Activated CD8-positive, alpha-beta T cell treated with anti-CD3 and anti-CD28 coated beads, Interleukin-2, amount 10 ng/mL, durations not matched to agents 7 days and 5 days (primary cell): ENCODE data around the gene LPIN3. TPM values are rescaled to one million over a fixed set of nuclear protein-coding genes. Genes with fewer than 3 reads are reported as not detected.

Source experiments
- ATAC-seq: fragments of 150-1000 bp; cut with Tn5 transposase; one replicate; pipeline ENCODE4 v1.10.0; 2021; ENCODE audit warnings: moderate library complexity
- CTCF ChIA-PET: fragments of 350-600 bp; sonication (Branson Sonifier 250); formaldehyde crosslinking; loops from one replicate; lab custom pipeline; 2021; ENCODE audit warnings: antibody characterized with exemption; lab: Charles Lee
- POLR2A ChIA-PET: fragments of 350-600 bp; sonication (Branson Sonifier 250); formaldehyde crosslinking; loops from one replicate; lab custom pipeline; 2021; ENCODE audit warnings: antibody characterized with exemption; lab: Charles Lee
- DNase-seq: peaks from one replicate; pipeline ENCODE4 v3.0.0-alpha.2; 2020
- H3K27ac Mint-ChIP-seq: one replicate; pipeline ENCODE4 v1.8.0; 2021; ENCODE audit warnings: mild to moderate bottlenecking, mixed read lengths
- H3K27me3 Mint-ChIP-seq: one replicate; pipeline ENCODE4 v1.8.0; 2021; ENCODE audit warnings: low read depth, mixed read lengths
- H3K36me3 Mint-ChIP-seq: one replicate; pipeline ENCODE4 v1.8.0; 2021; ENCODE audit warnings: low read depth, mixed read lengths
- H3K4me1 Mint-ChIP-seq: one replicate; pipeline ENCODE4 v1.8.0; 2021; ENCODE audit warnings: low read depth, mixed read lengths
- H3K4me3 Mint-ChIP-seq: one replicate; pipeline ENCODE4 v1.8.0; 2021; ENCODE audit warnings: mild to moderate bottlenecking, mixed read lengths
- H3K9me3 Mint-ChIP-seq: one replicate; pipeline ENCODE4 v1.8.0; 2022; ENCODE audit warnings: mixed read lengths; ENCODE audit not compliant: insufficient read depth
- total RNA-seq, 2 experiments: library from RNA; stranded (reverse); gene quantifications; one replicate each; pipeline ENCODE4 v1.2.3, GENCODE V29; 2021

The LPIN3 gene
- total RNA-seq, 2 experiments from 2014 or later: 0.74 to 0.91 TPM

GRCh38 chr20:41329435-41330342 is 10.9 kb upstream of the LPIN3 start:
- H3K4me1 Mint-ChIP-seq: peaks cover 18% of the 10 kb centered on the region
- peaks cover 4% of the 10 kb centered on the region for H3K27me3 Mint-ChIP-seq
- ATAC-seq (peak; percentile 100), DNase-seq (peak; percentile 78)
- peak overlapping the region; percentile 73 for H3K27ac Mint-ChIP-seq
- no peak overlapping the region for H3K4me3 Mint-ChIP-seq
- ChIA-PET POLR2A (interaction anchor here (1.0 kb wide), 1 partner anchor 172 kb away, joined by 3 read pairs; no protein-coding TSS in a partner anchor), CTCF (interaction anchor here (0.8 to 2.4 kb wide), 7 partner anchors 10 to 235 kb away, joined by 3 to 11 read pairs (median 8); no protein-coding TSS in a partner anchor)
- no peaks in the 10 kb centered on the region for H3K36me3 Mint-ChIP-seq
- no peaks in the 10 kb centered on the region for H3K9me3 Mint-ChIP-seq

DNA sequence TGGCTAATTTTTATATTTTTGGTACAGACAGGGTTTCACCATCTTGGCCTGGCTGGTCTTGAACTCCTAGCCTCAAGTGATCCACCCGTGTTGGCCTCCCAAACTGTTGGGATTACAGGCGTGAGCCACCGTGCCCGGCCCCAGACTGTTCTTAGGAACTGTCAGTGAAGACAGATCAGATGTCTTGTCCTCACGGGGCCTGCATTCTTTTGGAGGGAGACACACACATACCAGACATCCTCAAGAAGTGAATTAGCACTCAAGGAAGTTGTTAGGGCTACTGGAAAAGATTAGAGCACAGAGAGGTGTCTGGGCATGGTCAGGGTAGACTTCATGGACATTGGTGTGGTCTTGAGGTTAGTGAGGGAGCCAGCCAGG is 10.3 kb upstream of the LPIN3 start:
- POLR2A ChIA-PET: no interaction called here

DNA sequence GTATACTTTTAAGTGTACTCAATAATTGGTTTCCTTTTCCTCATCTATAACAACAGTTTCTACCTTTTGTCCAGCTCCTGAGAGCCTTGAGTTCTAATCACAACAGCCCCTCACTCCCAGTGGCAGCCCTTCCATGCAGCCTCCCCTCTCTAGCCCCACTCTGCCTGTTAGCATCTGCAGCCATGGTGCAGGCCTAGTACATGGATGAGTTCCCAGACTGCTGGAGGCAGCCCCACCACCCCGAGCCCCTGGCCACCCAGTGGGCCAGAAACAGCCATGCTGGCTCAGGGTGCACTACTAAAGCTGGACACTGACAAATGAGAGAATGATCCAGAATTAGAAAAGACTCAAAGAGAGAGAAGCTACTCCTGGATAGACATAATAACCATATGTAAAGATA is 9.7 kb upstream of the LPIN3 start:
- CTCF ChIA-PET: interaction anchor here (1.1 to 2.4 kb wide), 3 partner anchors 10 to 196 kb away, joined by 3 to 11 read pairs (median 11); partner anchors contain the start of gene LPIN3

More for the DNA sequence above, 10.3 kb upstream of the LPIN3 start:
- H3K27ac Mint-ChIP-seq: no peak overlapping the region
- ATAC-seq (no peak), DNase-seq (no peak)
- no peaks in the 10 kb centered on the region for H3K36me3 Mint-ChIP-seq
- H3K4me1 Mint-ChIP-seq: peaks cover 18% of the 10 kb centered on the region
- no peaks in the 10 kb centered on the region for H3K9me3 Mint-ChIP-seq
- CTCF ChIA-PET: interaction anchor here (1.1 to 2.4 kb wide), 5 partner anchors 9 to 196 kb away, joined by 3 to 11 read pairs (median 11); no protein-coding TSS in a partner anchor
- H3K27me3 Mint-ChIP-seq: peaks cover 4% of the 10 kb centered on the region
- H3K4me3 Mint-ChIP-seq: no peak overlapping the region

GRCh38 chr20:41331731-41332130 is 8.9 kb upstream of the LPIN3 start:
- H3K27ac Mint-ChIP-seq: no peak overlapping the region
- ChIA-PET CTCF (interaction anchor here (0.8 to 1.1 kb wide), 3 partner anchors 9 to 196 kb away, joined by 3 to 7 read pairs (median 3); partner anchors contain the start of gene LPIN3), POLR2A (no interaction called here)
- ATAC-seq (no peak), DNase-seq (no peak)
- peaks cover 4% of the 10 kb centered on the region for H3K27me3 Mint-ChIP-seq
- peaks cover 18% of the 10 kb centered on the region for H3K4me1 Mint-ChIP-seq
- H3K4me3 Mint-ChIP-seq: no peak overlapping the region
- H3K9me3 Mint-ChIP-seq: no peaks in the 10 kb centered on the region
- H3K36me3 Mint-ChIP-seq: no peaks in the 10 kb centered on the region

More for the DNA sequence above, 9.7 kb upstream of the LPIN3 start:
- no peaks in the 10 kb centered on the region for H3K36me3 Mint-ChIP-seq
- H3K9me3 Mint-ChIP-seq: no peaks in the 10 kb centered on the region
- H3K4me3 Mint-ChIP-seq: no peak overlapping the region
- peaks cover 4% of the 10 kb centered on the region for H3K27me3 Mint-ChIP-seq
- H3K27ac Mint-ChIP-seq: no peak overlapping the region
- no peak for ATAC-seq
- POLR2A ChIA-PET: no interaction called here
- no peak for DNase-seq
- H3K4me1 Mint-ChIP-seq: peaks cover 18% of the 10 kb centered on the region

DNA sequence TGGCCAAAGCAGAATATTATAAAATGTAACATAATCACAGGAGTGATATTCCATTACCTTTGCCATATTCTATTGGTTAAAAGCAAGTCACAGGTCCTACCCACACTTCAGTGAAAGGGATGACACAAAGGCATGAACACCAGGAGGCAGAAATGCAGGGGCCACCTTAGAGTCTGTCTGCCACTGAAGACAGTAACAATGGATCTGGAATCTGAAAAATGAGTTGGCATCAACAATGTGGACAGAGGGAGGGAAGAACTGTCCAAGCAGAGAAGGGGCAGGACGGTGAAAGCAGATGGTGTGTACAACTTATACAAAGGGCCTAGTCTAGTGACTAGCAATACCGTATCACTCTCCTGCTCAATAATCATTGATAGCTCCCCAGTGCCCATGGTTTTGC is 6.6 kb upstream of the LPIN3 start:
- ChIA-PET POLR2A (no interaction called here), CTCF (interaction anchor here (1.5 to 2.4 kb wide), 2 partner anchors 161 to 199 kb away, joined by 4 to 6 read pairs; no protein-coding TSS in a partner anchor)
- Mint-ChIP-seq H3K9me3 (no peaks in the 10 kb centered on the region), H3K4me1 (peaks cover 13% of the 10 kb centered on the region), H3K27me3 (peaks cover 9% of the 10 kb centered on the region), H3K36me3 (no peaks in the 10 kb centered on the region), H3K27ac (no peak overlapping the region), H3K4me3 (no peak overlapping the region)
- ATAC-seq: no peak
- no peak for DNase-seq

DNA sequence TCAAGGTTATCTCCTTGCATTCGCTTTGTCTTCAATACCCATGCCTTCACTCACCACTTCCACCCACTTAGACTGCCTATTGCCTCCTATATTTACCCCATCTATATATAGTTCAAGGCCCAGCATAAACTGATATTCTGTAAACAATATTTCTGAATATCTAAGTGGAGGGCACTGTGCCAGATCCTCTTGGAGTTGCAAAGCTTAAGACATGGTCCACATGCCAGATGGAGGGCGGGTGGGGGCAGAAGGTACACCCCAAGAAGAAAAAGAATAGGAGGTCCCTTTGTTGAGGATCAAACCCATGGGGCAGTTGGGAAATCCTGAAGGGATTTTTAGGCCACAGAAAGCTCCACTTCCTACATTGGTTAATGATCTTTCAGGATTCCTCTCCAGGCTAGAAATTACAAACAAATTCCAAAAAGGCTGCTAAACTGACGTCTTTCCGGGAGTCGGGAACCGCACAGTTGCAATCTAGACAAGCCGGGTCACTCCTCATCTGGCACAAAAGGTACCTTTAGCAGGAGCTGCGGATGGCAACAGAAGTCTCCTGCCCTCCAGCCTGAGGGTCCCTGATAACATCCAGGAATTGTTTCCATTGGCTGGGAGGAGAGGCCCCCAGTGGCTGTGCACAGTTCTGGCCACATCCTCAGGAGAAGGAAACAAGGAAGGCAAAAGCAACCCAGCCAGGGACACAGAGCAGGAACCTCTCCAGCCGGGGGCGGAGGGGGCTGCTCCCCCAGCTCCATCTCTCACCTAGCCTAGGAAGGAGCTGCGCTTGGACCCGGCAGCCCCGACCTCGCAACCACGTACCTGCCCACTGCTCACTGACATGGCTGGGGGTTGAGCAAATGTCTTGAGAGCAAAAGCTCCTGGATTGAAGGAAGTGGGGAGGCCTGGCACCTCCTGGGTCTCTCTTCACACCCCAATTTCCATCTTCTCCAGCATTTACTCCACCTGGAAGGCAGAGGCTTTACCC is 5.9 kb upstream of the LPIN3 start:
- H3K27ac Mint-ChIP-seq: no peak overlapping the region
- no peak for DNase-seq
- peaks cover 9% of the 10 kb centered on the region for H3K4me1 Mint-ChIP-seq
- no peaks in the 10 kb centered on the region for H3K36me3 Mint-ChIP-seq
- peaks cover 13% of the 10 kb centered on the region for H3K27me3 Mint-ChIP-seq
- POLR2A ChIA-PET: no interaction called here
- no peak overlapping the region for H3K4me3 Mint-ChIP-seq
- CTCF ChIA-PET: interaction anchor here (1.5 to 2.4 kb wide), 2 partner anchors 162 to 200 kb away, joined by 4 to 6 read pairs; no protein-coding TSS in a partner anchor
- no peak for ATAC-seq
- no peaks in the 10 kb centered on the region for H3K9me3 Mint-ChIP-seq

GRCh38 chr20:41335591-41335990 is 5.0 kb upstream of the LPIN3 start:
- H3K27me3 Mint-ChIP-seq: peaks cover 13% of the 10 kb centered on the region
- H3K4me1 Mint-ChIP-seq: peaks cover 11% of the 10 kb centered on the region
- ChIA-PET CTCF (interaction anchor here (1.5 to 2.4 kb wide), 2 partner anchors 162 to 200 kb away, joined by 4 to 6 read pairs; no protein-coding TSS in a partner anchor), POLR2A (no interaction called here)
- no peak overlapping the region for H3K27ac Mint-ChIP-seq
- no peaks in the 10 kb centered on the region for H3K9me3 Mint-ChIP-seq
- H3K36me3 Mint-ChIP-seq: no peaks in the 10 kb centered on the region
- H3K4me3 Mint-ChIP-seq: no peak overlapping the region
- ATAC-seq: no peak
- no peak for DNase-seq

- ATAC-seq: no peak
- DNase-seq: no peak
- Mint-ChIP-seq H3K27ac (no peak overlapping the region), H3K36me3 (no peaks in the 10 kb centered on the region), H3K9me3 (no peaks in the 10 kb centered on the region), H3K4me1 (peaks cover 13% of the 10 kb centered on the region), H3K4me3 (no peak overlapping the region), H3K27me3 (peaks cover 13% of the 10 kb centered on the region)
- ChIA-PET POLR2A (no interaction called here), CTCF (interaction anchor here (0.9 to 4.2 kb wide), 6 partner anchors 14 to 241 kb away, joined by 3 to 35 read pairs (median 9); no protein-coding TSS in a partner anchor)
Measured at GRCh38 chr20:41336711-41337492, 3.7 kb upstream of the LPIN3 start.

DNA sequence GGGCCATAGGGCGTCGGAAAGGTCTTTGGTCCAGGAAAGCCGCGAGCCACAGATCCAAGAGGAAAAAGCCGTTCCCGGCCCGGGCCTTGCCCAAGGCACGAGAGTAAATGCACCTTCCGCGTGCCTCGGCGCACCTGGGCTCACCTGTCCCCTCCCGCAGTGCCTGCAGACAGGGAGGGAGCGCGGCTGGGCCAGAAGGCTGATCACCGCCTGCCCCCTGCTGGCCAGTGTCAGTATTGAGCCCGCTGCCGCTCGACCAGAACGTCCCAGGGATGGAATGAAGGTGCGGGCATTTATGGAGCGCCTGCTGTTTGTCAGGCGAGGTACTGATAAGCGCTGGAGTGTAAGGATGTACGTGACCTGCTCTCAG is 679 bp upstream of the LPIN3 start:
- Mint-ChIP-seq H3K4me3 (peak overlapping the region; percentile 66), H3K4me1 (peaks cover 13% of the 10 kb centered on the region), H3K9me3 (no peaks in the 10 kb centered on the region), H3K27me3 (peaks cover 8% of the 10 kb centered on the region), H3K36me3 (no peaks in the 10 kb centered on the region), H3K27ac (peak overlapping the region; percentile 24)
- DNase-seq: peak; percentile 87
- peak; percentile 95 for ATAC-seq
- CTCF ChIA-PET: interaction anchor here (0.7 to 4.5 kb wide), 47 partner anchors 10 to 599 kb away, joined by 3 to 62 read pairs (median 4); no protein-coding TSS in a partner anchor
- POLR2A ChIA-PET: no interaction called here
